ENCODE measurements around the gene DIPK1B.
"Not testable (repeated sequence)": the region's sequence is repeated elsewhere in the genome, so short reads cannot be mapped to it uniquely, and the experiment has no call there.

Gene DIPK1B

DNA sequence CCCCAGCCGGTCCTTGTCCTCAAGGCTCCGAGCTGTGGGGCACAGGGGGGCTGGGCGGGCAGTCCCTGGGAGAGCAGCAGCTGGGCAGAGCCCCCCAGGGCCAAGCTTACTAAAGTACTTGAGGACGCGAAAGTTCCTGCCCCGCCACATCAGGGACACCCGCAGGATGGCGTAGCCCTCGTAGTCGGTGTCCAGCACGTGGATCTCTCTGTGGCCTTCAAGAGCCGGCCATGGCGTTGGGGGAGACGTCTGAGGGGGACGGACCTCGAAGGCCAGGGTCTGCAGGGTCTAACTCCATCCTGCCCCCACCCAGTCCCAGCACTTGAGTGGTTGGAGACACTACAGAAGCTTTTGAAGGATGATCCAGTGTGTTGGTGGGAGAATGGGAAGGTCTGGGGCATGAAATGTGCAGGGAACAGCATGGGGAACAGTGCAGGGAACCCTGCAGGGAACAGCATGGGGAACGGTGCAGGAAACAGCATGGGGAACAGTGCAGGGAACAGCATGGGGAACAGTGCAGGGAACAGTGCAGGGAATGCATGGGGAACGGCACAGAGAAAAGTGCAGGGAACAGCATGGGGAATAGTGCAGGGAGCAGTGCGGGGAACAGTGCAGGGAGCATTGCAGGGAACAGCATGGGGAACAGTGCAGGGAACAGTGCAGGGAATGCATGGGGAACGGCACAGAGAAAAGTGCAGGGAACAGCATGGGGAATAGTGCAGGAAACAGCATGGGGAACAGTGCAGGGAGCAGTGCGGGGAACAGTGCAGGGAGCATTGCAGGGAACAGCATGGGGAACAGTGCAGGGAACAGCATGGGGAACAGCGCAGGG lies 43.1 kb downstream of the DIPK1B start:
- not testable (repeated sequence) for DNase-seq

DNA sequence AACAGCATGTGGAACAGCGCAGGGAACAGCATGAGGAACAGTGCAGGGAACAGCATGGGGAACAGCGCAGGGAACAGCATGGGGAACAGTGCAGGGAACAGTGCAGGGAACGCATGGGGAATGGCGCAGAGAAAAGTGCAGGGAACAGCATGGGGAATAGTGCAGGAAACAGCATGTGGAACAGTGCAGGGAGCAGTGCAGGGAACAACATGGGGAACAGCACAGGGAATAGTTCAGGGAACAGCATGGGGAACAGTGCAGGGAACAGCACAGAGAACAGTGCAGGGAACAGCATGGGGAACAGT lies 43.7 kb downstream of the DIPK1B start:
- DNase-seq, result no peak

DNA sequence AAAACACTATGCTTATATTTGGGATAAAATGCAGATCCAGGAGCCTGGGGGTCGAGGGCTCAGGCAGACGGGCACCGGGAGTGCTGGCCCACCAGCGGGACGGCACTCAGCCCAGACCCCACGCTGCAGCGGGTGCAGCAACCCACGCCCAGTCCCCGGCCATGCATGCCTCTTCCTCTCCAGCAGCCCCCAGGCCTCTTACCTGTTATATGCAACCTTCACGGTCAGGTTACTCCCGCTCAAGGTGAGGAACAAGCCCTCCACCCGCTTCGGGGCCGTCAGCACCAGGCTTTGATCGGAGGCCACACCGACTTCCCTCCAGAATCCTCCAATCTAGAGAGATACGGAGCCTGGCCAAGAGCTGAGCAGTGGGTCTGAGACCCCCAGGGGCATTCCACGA lies 44.5 kb downstream of the DIPK1B start:
- DNase-seq, result no peak

DNA sequence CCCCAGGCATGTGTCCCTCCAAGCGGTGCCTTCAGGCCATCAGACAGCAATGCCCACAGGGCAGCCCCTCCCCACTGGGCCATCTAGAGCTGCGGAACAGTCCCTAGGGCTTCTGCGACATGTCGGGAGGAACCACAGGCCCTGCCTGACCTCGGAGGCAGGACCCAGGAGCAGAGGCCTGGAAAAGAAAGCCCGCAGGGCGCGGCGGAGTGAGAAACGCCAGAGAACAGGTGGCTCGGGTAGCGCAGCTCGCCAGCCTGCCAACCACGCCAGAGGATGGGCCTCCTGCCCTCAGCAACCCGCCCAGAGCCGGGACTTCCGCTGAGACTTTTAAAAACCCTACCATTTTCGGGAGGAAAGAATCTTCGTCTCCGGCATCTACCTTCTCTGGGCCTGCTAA lies 45.0 kb downstream of the DIPK1B start:
- no peak for DNase-seq

DNA sequence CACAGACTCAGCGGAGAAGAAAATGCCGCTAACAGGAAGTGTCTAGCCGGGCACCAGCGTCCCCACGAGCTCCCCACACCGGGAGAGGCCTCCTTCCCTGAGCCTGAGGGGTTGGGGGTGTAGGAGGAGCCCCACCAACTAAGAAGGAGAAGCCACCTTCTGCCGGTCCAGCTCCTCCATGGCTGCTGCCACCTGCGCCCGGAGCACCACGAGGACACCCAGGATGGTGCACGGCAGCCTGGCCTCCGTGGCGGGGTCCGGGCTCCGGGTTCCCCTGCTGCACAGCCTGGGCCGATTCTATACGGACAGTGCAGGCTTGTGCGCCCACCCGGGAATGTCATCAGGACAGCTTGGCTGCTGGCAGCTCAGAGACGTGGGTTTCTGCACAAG lies 45.4 kb downstream of the DIPK1B start:
- DNase-seq, result no peak

DNA sequence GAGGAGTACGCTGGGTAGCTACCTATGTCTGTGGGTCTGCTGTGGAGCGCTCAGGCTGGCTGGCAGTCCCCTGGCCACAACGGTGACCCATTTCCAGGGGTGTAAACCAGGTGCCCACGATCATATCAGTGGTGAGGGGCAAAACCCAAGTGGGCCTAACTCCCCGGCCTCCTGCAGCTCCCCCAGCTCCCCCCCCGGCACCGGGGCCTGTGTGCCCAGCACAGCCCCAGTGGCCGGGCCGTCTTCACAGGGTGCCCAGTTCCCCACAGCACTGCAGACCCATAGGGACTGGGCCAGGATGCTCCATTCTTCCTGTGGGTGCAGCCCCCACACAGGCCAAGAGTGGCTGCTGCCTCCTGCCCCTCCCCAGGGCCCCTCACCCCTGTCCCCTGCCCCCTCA lies 46.6 kb downstream of the DIPK1B start:
- DNase-seq, result no peak

DNA sequence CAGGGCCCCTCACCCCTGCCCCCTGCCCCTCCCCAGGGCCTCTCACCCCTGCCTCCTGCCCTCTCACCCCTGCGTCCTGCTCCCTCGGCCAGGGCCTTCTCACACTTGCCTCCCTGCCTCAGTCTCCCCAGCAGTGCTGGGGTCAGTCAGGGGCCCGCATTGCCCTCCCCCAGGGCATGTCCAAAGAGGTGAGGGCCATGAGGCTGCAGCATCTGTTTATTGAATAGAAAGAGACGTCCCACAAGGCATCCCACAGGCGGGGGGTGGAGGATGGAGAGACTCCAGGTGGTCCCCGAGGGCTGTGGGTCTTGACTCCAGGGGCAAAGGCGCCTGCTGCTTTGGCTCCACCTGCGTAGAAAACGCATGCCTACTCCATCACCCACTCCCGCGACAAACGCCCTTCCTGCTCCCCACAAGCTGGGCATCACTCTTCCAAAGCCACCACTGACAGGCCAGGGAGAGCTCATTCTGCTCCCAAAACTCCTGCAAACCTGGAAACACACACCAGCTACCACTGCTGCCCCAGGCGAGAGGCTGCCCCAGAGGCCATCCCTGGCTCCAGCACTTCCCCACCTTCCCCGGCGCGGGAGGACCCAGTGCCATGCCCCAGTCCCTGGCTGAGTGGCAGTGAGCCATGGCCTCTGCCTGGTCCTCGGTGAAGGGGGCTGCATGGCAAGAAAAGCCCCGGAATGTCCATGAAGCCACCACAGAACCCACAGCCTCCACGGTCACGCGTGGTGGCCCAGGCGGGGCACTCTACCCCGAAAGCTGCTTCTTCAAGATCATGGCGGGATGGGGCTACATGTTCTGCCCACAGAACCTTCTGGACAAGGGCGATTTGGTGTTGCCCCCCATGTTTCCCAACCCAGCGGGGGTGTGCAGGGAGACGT lies 47.3 kb downstream of the DIPK1B start:
- no peak for DNase-seq

DNA sequence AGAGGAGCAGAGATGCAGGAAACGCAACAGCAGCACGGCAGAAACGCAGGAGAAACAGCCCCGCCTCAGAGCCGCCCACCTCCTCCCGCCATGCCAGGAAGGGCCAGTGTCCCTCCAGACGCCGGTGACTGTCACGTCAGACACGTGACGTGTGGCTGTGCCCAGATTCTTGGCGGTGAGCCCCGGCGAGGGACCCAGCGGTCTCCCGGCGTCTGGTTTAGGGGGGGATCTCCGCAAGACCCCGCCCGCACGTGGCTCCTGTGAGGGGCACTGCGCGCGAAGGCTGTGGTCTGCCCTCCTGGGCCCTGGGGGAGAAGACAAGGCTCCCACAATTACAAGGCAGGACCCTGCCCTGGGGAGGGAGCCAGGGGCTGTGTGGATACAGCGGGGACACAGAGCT lies 48.1 kb downstream of the DIPK1B start:
- no peak for DNase-seq

DNA sequence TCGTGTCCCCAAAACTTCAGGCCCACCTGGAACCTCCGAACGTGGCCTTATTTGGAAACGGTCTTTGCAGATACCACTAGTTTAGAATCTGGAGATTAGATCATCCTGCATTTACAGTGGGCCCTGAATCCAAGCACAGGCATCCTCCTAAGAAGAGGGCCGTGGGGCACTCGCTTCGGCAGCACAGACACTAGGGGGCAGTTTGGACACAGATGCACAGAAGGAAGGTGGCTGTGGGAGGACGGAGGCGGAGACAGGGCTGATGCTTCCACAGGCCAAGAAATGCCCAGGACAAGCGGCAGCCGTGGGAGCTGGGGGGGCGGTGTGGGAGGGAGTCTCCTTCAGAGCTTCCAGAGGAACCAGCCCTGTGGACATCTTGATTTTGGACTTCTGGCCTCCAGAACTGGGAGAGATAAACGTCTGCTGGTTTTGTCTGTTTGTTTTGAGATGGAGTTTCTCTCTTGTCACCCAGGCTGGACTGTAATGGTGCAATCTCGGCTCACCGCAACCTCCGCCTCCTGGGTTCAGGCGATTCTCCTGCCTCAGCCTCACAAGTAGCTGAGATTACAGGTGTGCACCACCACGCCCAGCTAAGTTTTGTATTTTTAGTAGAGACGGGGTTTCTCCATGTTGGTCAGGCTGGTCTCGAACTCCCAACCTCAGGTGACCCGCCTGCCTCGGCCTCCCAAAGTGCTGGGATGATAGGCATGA lies 48.6 kb downstream of the DIPK1B start:
- peak; percentile 3 for DNase-seq

DNA sequence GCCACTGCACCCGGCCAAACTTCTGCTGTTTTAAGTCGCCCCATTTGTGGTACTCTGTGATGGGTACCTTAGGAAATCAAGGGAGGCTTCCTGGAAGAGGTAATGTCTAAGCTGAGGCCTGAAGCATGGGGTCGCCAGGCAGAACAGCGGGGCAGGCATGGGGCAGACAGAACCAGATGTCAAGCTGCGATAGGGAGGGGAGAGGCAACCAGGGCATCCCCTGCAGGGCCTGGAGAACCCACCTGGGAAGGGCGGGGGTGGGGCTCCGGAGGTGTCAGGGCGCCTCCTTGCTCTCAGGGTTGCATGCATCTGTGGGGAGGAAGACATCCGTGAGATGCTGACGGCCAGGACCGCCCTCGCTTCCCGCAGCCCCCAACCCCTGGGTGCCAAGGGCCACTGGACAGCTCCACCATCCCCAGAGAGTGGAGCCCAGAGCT lies 49.2 kb downstream of the DIPK1B start:
- no peak for DNase-seq

DNA sequence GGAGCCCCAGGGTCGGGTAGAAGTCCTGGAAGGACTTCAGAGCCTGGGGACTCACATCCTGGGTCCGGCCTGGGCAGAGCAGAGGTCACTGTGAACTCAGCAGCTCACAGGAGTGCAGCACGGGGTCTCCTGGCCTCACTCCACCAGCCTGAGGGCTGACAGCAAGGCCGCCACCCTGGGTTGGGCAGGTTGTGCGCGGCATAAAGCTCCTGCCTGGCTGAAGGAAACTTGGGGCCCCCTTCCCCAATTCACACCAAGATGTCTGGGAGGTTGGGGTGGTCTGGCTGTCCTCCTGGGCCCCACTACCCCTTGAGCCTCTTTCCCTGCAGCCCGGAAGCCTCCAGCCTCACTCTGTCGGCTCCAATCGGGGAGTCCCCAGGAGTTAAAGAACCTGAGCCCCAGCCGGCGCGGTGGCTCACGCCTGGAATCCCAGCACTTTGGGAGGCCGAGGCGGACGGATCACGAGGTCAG lies 49.9 kb downstream of the DIPK1B start:
- DNase-seq, result no peak

DNA sequence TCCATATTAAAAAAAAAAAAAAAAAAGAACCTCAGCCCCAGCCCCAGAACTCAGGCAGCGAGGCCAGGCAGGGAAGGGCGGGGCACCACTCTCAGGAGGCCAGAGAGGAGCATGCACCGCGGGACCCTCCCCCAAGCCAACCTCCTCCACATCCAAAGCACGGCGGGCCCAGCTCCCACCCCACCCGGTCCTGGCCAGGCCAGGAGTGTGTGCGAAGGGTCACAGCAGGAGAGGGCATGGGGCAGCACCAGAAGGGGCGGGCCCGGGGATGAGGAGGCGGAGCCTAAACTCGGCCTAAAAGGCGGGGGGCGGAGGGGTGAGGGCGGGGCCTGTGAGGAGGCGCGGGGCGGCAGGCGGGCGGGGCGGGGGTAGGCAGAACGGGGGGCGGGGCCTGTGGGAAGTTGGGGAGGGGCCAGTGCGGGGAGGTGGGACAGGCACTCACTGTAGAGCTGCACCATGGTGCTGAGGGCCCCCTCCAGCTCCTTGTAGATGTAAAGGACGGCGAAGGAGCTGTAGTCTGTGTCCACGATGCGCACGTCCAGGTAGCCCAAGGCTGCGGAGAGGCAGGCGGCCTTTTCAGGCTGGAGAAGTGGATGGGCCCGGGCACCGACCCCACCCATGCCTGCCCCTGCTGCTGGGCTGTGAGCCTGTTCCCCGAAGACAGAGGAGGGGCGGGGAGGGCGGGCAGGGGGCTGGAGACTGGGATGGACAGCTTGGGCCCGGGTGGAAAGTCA lies 50.7 kb downstream of the DIPK1B start:
- DNase-seq, result no peak

DNA sequence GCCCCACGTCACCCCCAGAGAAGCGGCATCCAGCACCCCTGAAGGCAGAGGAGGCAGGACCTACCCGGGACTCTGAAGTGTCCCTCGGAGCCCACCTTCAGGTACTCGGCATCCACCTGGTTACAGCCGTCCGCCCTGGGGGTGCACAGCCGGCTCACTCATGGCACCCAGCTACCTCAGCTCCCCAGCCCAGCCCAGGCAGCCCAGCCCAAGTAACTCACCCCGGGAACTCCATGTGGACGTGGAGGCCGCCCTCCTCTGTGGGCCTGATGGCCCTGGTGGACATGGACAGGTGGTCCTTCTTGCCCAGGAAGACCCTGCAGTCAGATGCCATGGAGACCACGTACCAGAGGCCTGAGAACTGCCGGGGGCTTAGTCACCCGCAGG lies 51.3 kb downstream of the DIPK1B start:
- no peak for DNase-seq

DNA sequence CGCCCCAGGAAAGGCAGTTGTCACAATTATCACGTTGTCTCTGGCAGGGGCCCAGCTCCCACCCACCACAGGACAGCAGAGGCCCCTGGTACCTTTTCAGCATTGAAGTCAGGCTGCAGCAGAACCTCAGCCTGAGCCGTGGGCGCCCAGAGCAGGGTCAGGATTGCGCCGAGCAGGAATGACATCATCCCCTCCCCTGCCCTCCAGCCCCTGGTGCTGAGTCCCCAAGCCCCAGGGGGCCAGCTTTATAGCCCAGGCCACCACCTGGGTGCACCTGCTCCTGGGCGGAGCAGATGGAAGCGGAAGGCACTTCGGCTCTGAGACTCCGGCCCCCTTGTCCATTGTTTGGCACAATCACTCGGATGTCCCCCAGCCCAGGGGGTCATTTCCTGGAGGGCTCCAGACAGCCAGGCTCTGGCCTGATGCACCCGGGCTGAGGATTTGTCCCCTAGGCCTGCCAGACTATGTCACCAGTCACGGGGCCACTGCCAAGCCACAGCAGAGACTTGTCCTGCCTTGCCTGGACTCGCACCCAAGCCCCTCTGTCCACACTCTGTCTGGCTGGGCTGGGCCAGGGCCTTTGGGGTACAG lies 52.0 kb downstream of the DIPK1B start, which contains the start of gene LCN15:
Gene LCN15, minus strand, starts transcription at position 218 of the 591 bp plus-strand sequence. Its CDS starts 30 bp downstream, at position 188.
- DNase-seq, result no peak

DNA sequence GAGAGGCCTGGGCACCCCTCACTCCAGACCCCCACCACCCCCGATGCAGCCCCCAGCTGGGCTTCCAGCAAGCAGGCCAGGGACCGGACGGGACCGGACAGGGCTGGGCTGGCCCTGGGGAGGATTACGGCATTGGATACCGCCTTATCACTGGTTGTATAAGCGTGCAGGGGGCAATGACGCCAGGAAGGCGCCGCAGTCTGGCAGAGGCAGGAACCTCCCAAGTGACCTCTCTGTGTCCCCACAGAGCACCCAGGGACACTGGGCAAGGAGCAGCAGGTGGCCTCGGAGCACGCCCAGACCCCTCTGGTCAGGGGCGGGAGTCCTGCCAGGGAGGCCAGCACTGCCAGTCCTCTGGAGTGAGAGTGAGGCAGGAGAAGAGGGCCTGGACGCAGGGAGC lies 52.7 kb downstream of the DIPK1B start:
- DNase-seq, result no peak

DNA sequence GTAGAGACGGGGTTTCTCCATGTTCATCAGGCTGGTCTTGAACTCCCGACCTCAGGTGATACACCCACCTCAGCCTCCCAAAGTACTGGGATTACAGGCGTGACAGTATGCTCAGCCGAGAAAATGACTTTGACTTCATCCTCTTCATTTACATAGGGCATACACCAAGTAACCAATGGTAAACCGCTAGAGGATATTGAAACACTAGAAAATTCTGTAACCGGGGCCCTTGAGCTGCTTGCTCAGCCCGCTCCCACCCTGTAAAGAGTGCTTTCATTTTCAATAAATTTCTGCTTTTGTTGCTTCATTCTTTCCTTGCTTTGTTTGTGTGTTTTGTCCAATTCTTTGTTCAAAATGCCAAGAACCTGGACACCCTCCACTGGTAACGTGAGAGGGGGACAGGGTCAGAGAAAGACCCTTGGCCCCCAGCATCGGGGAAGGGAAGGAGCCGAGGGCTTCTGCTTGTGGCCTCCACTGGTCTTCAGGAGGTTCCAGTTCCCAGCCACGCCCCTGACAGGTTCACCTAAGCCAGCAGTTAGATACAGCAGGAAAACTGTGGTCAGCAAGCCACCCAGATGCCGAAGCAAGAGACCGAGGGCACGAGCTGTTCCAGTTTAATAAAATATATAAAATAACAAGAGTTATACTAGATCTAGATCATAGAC lies 53.5 kb downstream of the DIPK1B start:
- DNase-seq, result not testable (repeated sequence)

DNA sequence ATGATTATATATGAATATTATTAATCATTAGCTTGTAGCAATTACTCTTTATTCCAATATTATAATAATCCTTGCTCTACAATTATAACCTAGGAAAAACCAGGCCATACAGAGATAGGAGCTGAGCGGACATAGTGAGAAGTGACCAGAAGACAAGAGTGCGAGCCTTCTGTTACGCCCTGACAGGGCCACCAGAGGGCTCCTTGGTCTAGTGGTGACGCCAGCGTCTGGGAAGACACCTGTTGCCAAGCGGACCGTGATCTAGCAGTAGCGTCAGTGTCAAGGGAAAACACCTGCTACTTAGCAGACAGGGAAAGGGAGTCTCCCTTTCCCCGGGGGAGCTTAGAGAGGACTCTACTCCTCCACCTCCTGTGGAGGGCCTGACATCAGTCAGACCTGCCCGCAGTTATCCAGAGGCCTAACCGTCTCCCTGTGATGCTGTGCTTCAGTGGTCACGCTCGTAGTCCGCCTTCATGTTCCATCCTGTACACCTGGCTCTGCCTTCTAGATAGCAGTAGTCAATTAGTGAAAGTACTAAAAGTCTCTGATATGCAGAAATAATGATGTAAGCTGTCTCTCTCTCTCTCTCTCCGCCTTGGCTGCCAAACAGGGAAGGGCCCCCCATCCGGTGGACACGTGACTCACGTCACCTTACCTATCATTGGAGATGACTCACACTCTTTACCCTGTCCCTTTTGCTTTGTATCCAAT lies 54.2 kb downstream of the DIPK1B start:
- not testable (repeated sequence) for DNase-seq

DNA sequence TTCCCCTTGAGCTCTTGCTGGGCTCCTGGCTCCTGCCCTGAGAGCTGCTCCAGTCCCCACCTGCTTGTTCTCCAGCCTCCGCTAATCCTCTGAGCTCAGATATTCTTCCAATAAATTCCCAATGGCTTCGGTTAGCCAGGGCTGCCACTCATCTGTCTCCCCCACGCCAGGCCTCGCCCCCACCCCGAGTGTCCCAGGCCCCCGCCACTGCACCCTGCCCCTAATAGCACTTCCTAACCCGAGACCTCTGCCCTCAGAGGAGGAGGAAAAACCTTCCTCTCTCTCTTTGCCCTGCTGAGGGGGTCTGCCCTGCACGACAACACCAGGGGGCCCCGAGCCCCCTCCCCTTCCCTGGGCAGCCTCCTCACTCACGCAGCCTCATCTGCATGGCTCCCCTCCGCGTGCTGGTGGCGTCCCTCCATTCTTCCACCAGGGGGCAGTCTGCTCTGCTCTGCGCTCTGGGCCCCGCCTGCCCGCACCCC lies 57.4 kb downstream of the DIPK1B start:
- peak; percentile 52 for DNase-seq

DNA sequence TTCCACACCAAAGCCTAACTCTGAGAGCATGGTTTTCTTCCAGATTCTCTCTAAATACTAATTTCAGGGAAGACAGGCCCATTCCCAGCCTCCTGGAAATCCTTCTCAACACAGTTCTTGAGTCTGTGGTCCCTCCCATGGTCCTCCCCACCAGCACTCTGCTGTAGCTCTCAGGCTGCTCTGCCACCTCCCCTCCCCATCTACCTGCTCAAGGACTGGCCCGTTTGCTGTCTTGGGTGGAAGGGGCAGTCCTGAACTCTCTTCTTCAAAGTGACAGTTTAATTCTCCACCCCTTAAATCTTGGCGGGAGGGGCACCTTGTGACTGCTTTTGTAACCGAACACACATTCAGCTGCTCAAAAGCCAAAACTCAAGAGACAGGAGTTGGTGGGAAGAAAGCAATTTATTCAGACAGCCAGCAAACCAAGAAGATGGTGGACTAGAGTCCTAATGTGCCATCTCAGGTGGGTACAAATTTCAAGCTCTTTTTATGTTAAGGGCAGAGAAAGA lies 59.6 kb downstream of the DIPK1B start:
- no peak for DNase-seq

DNA sequence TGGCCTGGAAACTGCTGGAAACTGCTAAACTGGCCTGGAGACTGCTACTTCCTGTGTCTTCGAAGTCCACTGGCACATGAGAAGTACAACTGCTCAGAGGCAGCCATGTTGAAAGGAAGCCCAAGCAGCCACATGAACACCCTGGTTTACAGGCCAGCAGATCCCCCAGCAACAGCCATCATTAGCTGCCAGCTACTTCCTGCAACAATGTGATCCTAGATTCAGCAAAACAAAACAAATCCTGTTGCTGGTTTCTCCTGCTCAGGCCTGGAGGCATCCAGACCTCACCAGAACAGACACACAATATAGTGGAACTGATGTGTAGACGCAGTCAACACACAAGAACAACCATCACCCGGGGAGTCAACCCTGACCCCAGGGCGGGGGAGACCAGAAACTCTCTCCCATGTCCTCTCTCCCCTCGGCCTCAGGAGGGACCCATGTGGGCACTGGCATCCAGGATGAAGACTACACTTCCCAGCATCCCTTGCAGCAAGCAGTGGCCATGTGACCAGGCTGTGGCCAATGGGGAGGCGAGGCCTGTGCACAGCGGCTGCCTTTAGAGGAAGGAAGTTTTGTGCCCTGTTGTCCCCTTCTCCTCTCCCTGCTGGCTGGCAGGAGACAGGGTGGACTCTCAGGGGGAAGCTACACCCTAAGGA lies 61.1 kb downstream of the DIPK1B start:
- peak; percentile 4 for DNase-seq

All from NCI-H1694 (cell line).